ENCODE results near the gene NRBF2. TPM values are rescaled to one million over a fixed set of nuclear protein-coding genes. Genes with fewer than 3 reads are reported as not detected.
A peak's percentile ranks its signal among the peaks of the same experiment; 100 is the strongest.
"Not testable (repeated sequence)": the region's sequence is repeated elsewhere in the genome, so short reads cannot be mapped to it uniquely, and the experiment has no call there.

Gene NRBF2
- total RNA-seq, 4 donors from 2014 or later: 16.8 to 21.6 (median 19.1) TPM

- TF ChIP-seq CTCF (IDR thresholded peaks at IDR 0.05): no peak
- DNase-seq (ENCODE audit: low spot score) (no peak), ATAC-seq (ENCODE audit: low FRiP score) (no peak)
Measured at GRCh38 chr10:63140077-63140476, 6.9 kb downstream of the NRBF2 start.

DNA sequence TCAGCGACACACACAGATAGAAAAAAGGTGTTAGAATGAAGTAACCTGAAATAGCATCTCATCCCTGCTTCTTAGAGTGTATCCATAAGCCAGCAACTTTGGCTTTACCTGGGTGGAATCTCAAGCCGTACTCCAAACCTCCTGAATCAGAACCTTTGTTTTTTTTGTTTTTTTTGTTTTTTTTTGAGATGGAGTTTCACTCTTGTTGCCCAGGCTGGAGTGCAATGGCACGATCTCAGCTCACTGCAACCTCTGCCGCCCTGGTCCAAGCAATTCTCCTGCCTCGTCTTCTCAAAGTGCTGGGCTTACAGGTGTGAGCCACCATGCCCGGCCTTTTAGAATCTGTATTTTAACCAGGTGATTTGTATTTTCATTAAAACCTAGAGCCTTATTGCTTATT, 9.0 kb downstream of the NRBF2 start:
- ATAC-seq (ENCODE audit: low FRiP score) (no peak), DNase-seq (ENCODE audit: low spot score) (no peak)
- TF ChIP-seq CTCF (IDR thresholded peaks at IDR 0.05): no peak

- DNase-seq (ENCODE audit: low spot score) (no peak), ATAC-seq (ENCODE audit: low FRiP score) (peak; percentile 56)
- no peak for TF ChIP-seq CTCF (IDR thresholded peaks at IDR 0.05)
Measured at GRCh38 chr10:63143987-63144386, 10.9 kb downstream of the NRBF2 start.

DNA sequence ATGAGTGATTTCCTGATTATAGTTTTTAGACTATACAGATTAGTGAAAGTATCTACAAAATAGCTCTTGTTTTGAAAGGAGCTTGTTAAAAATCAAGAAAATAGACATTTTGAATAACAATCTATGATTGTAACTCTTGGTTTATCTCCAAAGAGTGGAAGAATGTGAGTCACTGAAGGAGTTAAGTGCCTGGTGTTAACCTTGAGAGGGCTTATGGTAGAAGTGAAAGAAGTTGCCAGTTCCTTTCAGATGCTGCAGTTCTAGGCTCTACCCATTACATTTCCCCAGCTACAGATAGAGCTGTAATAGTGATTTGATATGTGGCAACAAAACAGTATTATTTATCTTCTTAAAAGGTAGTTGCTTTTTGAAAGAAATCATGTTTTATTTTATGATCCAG, 12.7 kb downstream of the NRBF2 start:
- DNase-seq (ENCODE audit: low spot score): no peak
- TF ChIP-seq CTCF (IDR thresholded peaks at IDR 0.05): no peak
- no peak for ATAC-seq (ENCODE audit: low FRiP score)

DNA sequence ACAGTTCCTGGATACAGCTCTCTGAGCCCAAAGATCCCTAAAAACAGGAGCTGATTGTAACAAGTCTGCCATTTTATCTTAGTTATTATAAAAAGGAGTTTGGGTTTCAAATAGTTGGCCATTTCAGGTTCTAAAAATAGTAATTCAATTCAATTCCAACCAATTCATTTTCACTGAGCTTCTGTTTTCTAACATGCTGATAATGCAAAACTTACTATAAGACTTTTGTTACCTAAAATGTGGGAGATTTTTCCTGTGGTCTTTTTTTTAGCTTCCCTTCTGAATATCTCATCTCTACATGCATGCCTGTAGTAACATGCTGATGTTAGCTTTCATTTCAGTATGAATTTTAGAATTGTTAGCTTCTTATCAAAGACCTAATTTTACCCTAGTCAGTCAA, 13.4 kb downstream of the NRBF2 start:
- no peak for ATAC-seq (ENCODE audit: low FRiP score)
- DNase-seq (ENCODE audit: low spot score): no peak
- TF ChIP-seq CTCF (IDR thresholded peaks at IDR 0.05): no peak

DNA sequence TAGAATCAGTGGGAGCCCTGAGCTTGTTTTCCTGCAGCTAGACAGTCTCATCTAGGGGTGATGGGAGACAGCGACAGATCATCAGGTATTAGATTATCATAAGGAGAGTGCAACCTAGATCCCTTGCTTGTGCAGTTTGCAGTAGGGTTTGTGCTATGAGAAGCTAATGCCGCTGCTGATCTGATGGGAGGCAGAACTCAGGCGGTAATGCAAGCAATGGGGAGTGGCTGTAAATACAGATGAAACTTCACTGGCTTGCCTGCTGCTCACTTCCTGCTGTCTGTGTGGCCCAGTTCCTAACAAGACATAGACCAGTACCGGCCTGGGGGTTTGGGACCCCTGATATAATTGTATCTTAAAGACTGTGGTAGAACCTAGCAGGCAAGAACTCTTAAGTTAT, 17.6 kb downstream of the NRBF2 start:
- no peak for ATAC-seq (ENCODE audit: low FRiP score)
- TF ChIP-seq CTCF (IDR thresholded peaks at IDR 0.05): no peak
- DNase-seq (ENCODE audit: low spot score): no peak

DNA sequence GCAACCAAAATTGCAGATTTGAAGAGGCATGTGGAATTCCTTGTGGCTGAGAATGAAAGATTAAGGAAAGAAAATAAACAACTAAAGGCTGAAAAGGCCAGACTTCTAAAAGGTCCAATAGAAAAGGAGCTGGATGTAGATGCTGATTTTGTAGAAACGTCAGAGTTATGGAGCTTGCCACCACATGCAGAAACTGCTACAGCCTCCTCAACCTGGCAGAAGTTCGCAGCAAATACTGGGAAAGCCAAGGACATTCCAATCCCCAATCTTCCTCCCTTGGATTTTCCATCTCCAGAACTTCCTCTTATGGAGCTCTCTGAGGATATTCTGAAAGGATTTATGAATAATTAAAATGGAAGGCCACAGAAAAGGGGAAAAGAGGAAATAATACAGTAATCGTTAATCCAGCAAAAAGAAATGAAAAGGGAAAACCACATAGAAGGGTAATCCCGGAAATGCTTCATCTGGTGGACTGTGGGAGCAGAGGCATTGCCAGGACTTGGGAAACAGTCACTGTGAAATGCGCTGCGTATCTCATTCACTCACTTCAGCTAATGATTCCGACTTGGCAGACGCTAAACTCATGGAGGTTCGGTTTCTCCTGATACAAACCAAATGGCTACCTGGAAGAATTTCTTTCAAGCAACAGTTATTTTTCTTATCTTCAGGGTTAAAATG, 20.9 kb downstream of the NRBF2 start:
- not testable (repeated sequence) for ATAC-seq (ENCODE audit: low FRiP score)

More for the DNA sequence above, 20.9 kb downstream of the NRBF2 start:
- DNase-seq (ENCODE audit: low spot score): not testable (repeated sequence)
